Measurements from ENCODE around the gene SLC35B1. TPM values are rescaled to one million over a fixed set of nuclear protein-coding genes. Genes with fewer than 3 reads are reported as not detected.

The SLC35B1 gene
- total RNA-seq, 2 donors from 2014 or later: 43.1 to 55.0 TPM

- ATAC-seq (no peak), DNase-seq (no peak)
- intact Hi-C loops (cut with DNase I, micrococcal nuclease): no loop called here
Observed at GRCh38 chr17:49708515-49709183, 885 bp upstream of the SLC35B1 start.

DNA sequence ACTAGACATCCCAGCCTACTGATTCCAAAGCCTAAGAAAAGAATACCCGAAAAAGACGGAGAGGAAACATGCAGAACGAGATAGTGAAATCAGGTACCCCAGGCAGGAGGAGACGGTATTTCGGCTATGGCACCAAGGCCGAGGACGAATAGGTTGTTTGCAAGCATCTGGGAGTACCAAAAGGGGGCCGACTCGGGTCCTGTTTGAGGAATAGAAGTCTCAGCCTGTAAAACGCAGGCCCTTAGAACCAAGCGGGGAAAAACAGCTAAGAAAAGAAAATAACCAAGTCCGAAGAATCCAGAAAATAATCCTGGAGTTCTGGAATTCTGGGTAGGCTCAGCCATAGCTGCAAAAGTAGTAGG is 537 bp downstream of the SLC35B1 start:
- DNase-seq: no peak
- no peak for ATAC-seq
- intact Hi-C loops (cut with DNase I, micrococcal nuclease): no loop called here

- ATAC-seq (no peak), DNase-seq (no peak)
- intact Hi-C loops (cut with DNase I, micrococcal nuclease): no loop called here
Observed at GRCh38 chr17:49705254-49705653, 2.5 kb downstream of the SLC35B1 start.

DNA sequence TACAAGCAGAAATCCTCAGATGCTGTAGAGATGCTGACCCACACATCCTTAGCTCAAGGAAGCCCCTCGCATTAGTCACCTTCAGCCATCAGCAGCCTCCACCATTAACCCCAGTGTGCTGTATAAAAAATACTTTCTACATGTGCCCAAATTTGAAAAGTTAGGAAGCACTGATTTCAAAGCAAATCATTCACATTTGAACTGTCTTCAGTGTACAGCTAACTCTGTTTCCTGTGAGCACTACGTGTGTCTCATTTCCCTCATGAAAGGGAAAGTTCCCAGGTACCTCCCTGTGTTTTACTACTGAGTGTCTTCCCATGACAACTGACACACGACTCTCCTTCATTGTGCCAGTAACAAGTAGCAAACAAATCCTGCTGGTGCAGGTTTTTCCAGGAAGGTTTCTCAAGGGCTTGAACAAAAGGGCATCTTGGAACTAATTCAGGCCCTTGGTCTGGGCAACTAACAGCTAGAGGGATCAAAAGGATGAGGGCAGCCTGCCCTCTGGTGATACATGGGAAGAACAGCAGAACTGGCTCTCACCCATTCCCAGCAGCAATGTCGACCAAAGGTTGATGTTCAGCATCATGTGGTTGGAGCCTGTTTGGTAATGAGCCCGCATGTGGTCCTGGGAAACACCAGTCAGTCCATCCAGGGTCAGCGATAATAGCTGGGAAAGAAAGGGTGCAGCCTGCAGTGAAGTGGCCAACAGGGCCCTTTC is 4.0 kb downstream of the SLC35B1 start:
- ATAC-seq (peak; percentile 30), DNase-seq (no peak)
- intact Hi-C loops (cut with DNase I, micrococcal nuclease): no loop called here

- DNase-seq: no peak
- intact Hi-C loops (cut with DNase I, micrococcal nuclease): no loop called here
- ATAC-seq: no peak
Observed at GRCh38 chr17:49700960-49701359, 6.8 kb downstream of the SLC35B1 start.

- intact Hi-C loops (cut with DNase I, micrococcal nuclease): loop anchor here (5.0 kb wide), 3 partner anchors 53 to 128 kb away; partner anchors contain the start of gene NXPH3 (in 1 of the 2)
- ATAC-seq: no peak
- DNase-seq: no peak
Observed at GRCh38 chr17:49699966-49700575, 7.7 kb downstream of the SLC35B1 start.

DNA sequence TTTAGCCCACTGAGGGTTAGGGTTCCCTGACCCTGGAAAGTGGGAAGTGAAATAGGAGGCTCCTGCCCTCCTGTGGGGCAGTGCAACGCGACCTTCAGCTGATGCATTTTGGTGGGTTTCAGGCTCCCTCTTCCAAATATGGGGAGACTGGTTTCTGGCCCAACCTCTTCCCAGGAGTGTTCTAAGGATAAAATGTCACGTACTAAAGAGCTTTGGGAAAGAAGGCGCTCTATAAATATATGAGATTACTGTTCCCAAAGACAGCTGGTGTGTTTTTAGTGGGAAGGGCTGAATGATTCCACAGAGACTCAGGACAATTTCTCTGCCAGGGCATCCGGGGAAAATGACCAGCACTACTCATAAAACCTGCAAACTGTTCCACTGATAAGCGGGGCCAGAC is 9.8 kb downstream of the SLC35B1 start:
- ATAC-seq: no peak
- intact Hi-C loops (cut with DNase I, micrococcal nuclease): loop anchor here (5.0 kb wide), 3 partner anchors 51 to 126 kb away; partner anchors contain the start of gene NXPH3 (in 1 of the 2)

DNA sequence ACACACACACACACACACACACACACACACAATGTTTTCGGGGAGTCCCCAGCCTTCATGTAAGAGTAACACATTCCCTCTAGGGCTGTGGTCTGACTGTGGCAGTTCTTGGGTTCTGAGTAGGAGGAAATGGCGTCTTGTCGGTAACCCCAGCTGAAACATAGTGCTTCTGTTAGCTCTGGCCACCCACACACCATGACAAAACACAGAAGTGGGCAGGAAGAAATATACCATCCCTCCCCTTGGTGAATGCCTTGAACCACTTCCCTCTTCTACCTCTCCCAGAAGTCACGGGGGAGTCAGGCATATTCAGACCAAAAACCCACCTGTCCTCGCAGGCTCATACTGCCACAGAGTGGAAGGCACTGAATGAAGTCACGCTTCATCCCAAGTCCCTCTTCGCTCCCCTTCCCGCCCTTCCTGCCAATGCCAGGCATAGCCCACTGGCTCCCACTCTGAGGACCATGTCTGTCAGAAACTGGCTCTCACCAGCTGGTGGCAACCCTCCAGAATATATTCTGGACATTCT is 11.5 kb downstream of the SLC35B1 start:
- intact Hi-C loops (cut with DNase I, micrococcal nuclease): loop anchor here (5.0 kb wide), 3 partner anchors 49 to 124 kb away; partner anchors contain the start of gene NXPH3 (in 1 of the 2)
- peak; percentile 42 for ATAC-seq
- no peak for DNase-seq

More for the DNA sequence above, 9.8 kb downstream of the SLC35B1 start:
- no peak for DNase-seq

GRCh38 chr17:49695698-49696232 is 12.0 kb downstream of the SLC35B1 start:
- intact Hi-C loops (cut with DNase I, micrococcal nuclease): loop anchor here (5.0 kb wide), 3 partner anchors 48 to 123 kb away; partner anchors contain the start of gene NXPH3 (in 1 of the 2)
- ATAC-seq: no peak
- no peak for DNase-seq

GRCh38 chr17:49694847-49695697 is 12.7 kb downstream of the SLC35B1 start:
- intact Hi-C loops (cut with DNase I, micrococcal nuclease): loop anchor here (5.0 kb wide), 3 partner anchors 48 to 123 kb away; partner anchors contain the start of gene NXPH3 (in 1 of the 2)
- DNase-seq (peak in 1 of 2 donors; percentile 74), ATAC-seq (peak; percentile 53)

DNA sequence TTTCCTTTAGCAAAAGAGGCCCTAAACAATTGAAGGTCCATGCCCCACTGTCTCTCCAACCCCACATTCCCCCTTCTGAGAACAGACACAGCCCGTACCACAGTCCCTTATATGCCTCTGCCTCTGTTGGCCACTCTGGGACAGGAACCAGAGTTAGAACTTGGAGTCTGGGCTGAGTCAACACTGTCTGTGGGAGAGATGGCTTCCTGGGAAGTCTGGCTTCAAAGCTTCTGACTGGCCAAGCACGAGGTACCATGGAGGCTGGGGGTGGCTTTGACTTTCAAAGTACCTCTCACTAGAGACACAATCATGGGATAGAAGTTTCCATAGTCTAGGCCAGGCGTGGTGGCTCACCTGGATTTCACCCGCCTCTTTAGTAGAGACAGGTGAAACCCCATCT is 15.0 kb downstream of the SLC35B1 start:
- intact Hi-C loops (cut with DNase I, micrococcal nuclease): no loop called here
- ATAC-seq (no peak), DNase-seq (no peak)

- DNase-seq (no peak), ATAC-seq (no peak)
- intact Hi-C loops (cut with DNase I, micrococcal nuclease): no loop called here
Observed at GRCh38 chr17:49691677-49692191, 16.0 kb downstream of the SLC35B1 start.

GRCh38 chr17:49691086-49691676 is 16.6 kb downstream of the SLC35B1 start:
- intact Hi-C loops (cut with DNase I, micrococcal nuclease): no loop called here
- ATAC-seq: peak; percentile 26
- peak in 1 of 2 donors; percentile 51 for DNase-seq

- no peak for DNase-seq
- intact Hi-C loops (cut with DNase I, micrococcal nuclease): no loop called here
- no peak for ATAC-seq
Observed at GRCh38 chr17:49690256-49690655, 17.5 kb downstream of the SLC35B1 start.

GRCh38 chr17:49688848-49689247 is 18.9 kb downstream of the SLC35B1 start:
- DNase-seq: no peak
- no peak for ATAC-seq
- intact Hi-C loops (cut with DNase I, micrococcal nuclease): no loop called here

- ATAC-seq (peak; percentile 61), DNase-seq (no peak)
- intact Hi-C loops (cut with DNase I, micrococcal nuclease): no loop called here
Observed at GRCh38 chr17:49687878-49688491, 19.8 kb downstream of the SLC35B1 start.

All from left colon (tissue), 2 donors.